Fibroblast of mammary gland (primary cell): ENCODE results near the gene MYOD1.

Source experiments
- DNase-seq: peaks from one replicate; pipeline ENCODE4 v3.0.0-alpha.2; 2010; ENCODE audit warnings: low read depth
- H3K4me3 ChIP-seq: 2 replicates; pipeline ENCODE4 v1.5.1; 2011; ENCODE audit warnings: low read depth, mild to moderate bottlenecking, low read length, moderate library complexity; ENCODE audit not compliant: control insufficient read depth
- CTCF ChIP-seq: conservative IDR thresholded peaks from 2 replicates; pipeline ENCODE4 v1.5.1; 2011; ENCODE audit warnings: low read depth, low read length, inconsistent platforms; ENCODE audit not compliant: control insufficient read depth, insufficient read depth

MYOD1 gene

GRCh38 chr11:17694494-17695110 lies 24.8 kb upstream of the MYOD1 start:
- no peak for DNase-seq
- TF ChIP-seq CTCF = no peak
- no peak overlapping the region for H3K4me3 ChIP-seq

- no peak for TF ChIP-seq CTCF
- H3K4me3 ChIP-seq = no peak overlapping the region
- no peak for DNase-seq
Measured at GRCh38 chr11:17695454-17696441, 23.6 kb upstream of the MYOD1 start.

GRCh38 chr11:17696741-17697140 lies 22.6 kb upstream of the MYOD1 start:
- no peak overlapping the region for H3K4me3 ChIP-seq
- no peak for TF ChIP-seq CTCF
- no peak for DNase-seq

GRCh38 chr11:17697175-17697949 lies 22.0 kb upstream of the MYOD1 start:
- no peak for TF ChIP-seq CTCF
- DNase-seq = no peak

GRCh38 chr11:17699147-17700114 lies 19.9 kb upstream of the MYOD1 start:
- peak; percentile 42 for DNase-seq
- no peak overlapping the region for H3K4me3 ChIP-seq
- no peak for TF ChIP-seq CTCF

More at GRCh38 chr11:17697175-17697949, 22.0 kb upstream of the MYOD1 start:
- no peak overlapping the region for H3K4me3 ChIP-seq
